LHCN-M2 (cell line): Measurements from ENCODE around the gene MRPL34. TPM values are rescaled to one million over a fixed set of nuclear protein-coding genes. Genes with fewer than 3 reads are reported as not detected.

Source experiments
- DNase-seq: peaks from one replicate; pipeline ENCODE4 v3.0.0-alpha.2; 2012; ENCODE audit warnings: low read depth
- total RNA-seq: library from RNA; depleted of rRNA; stranded (reverse); fragments of >200 nt; gene quantifications from 2 replicates; pipeline ENCODE4 v1.2.3, GENCODE V29; 2014

The MRPL34 gene
- total RNA-seq, 1 experiment from 2014 or later, result 48.2 TPM

- no peak for DNase-seq
These were observed 22.2 kb downstream of the MRPL34 start for GRCh38 chr19:17327654-17328516.

GRCh38 chr19:17328517-17329365 lies 23.1 kb downstream of the MRPL34 start:
- DNase-seq, result no peak

GRCh38 chr19:17329366-17330261 lies 23.9 kb downstream of the MRPL34 start:
- DNase-seq, result no peak

DNA sequence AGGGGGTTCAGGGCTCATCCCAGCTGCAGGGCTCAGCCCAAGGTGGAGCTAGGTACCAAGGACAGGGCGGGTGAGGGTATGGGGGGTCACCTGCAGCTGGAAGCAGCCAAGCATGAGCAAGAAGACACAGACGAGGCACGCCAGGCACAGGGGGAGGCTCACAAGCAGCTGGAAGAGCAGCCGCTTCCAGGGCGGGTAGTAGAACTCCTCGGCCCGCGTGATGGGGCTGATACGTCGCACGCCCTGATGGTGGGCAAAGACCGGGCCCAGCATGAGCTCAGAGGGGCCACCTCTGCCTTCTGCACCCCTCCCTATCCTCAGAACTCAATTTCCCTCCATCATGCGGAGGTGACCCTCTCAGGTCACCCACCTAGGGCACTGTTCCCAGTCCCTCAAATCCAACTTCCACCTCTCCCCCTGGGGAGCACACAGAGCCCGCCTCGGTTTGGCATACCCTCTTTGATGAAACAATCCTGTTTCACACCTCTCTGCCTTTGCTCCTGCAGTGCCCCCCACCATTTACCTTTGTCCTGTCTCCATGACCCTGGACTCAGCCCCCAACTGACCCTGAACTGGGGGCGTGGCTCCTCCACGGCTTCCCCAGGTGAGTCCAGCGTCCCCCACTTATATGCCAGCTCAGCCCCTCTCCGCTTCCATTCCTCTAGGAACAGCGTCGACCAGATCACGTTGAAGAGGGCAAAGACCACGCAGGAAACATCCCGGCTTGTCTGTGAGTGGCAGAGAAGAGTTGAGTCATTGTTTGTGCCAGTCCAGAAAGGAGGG lies 24.8 kb downstream of the MRPL34 start:
- no peak for DNase-seq

GRCh38 chr19:17331045-17331558 lies 25.4 kb downstream of the MRPL34 start:
- DNase-seq, result no peak

GRCh38 chr19:17332360-17332676 lies 26.6 kb downstream of the MRPL34 start:
- no peak for DNase-seq

GRCh38 chr19:17332677-17333581 lies 27.3 kb downstream of the MRPL34 start:
- peak; percentile 63 for DNase-seq

- DNase-seq, result peak; percentile 70
These were observed 28.1 kb downstream of the MRPL34 start for GRCh38 chr19:17333611-17334413.

DNA sequence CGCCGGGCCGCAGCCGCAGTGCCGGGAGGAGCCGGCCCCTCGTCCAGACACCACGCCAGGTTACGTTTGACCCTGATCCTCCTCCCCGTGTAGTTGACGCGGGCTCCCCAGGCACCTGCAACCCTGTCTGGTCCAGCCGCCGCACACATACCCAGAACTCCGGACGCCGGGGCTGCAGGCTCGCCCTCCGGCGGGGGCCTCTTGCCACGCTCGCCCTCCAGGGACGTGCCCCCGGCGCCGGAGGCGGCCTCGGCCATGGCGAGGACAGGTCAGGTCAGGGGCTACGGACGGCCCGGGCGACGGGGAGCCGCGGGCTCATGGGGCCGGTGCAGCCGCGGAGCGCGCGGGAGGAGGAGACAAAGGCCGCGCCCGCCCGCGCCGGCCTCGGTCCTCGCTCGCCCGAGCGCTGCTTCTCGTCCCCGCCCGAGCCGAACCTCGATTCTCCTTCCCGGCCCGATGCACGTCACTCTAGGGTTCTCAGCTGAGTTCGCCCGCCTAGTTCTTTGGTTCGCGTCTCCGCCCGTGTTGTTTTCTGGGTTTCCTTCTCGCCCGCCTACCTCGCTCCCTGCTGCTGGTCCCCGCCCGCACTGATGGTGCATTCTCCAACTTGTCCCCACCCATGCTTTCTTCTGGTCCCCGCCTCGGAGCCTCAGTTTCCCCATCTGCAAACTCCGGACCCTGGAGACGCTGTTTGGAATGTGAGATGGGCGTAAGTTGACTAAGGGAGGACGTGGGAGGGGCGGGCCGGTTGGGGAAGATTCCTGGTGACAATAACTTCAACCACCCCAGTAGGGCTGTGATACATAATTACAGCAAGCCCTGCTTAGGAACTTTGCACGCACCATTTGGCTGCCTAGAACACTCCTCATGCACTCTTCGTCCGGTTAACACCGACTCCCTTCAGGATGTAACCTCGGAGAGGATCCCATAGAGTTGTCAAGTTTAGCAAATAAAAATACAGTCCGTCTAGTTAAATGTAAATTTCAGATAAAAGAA lies 29.0 kb downstream of the MRPL34 start, which contains the start of gene ANO8:
Gene ANO8, minus strand, starts transcription at position 442 of the 996 bp plus-strand sequence. Its CDS starts 185 bp downstream, at position 257.
- peak; percentile 98 for DNase-seq

DNA sequence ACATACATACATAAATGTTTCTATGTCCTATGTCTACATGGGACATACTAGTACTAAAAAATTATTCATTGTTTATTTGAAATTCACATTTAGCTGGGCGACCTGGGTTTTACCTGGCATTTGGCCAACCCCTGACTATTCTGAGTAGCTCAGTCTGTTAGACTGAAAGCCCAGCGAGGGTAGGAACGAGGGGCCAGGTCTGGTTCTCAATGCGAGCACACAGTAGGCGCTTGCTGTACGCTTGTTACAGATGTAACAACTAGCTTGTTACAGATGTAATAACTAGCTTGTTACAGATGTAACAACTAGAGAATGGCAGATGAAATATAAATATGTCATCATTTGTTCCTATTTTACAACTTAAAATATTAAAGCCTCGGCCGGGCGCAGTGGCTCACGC lies 29.9 kb downstream of the MRPL34 start:
- no peak for DNase-seq

DNA sequence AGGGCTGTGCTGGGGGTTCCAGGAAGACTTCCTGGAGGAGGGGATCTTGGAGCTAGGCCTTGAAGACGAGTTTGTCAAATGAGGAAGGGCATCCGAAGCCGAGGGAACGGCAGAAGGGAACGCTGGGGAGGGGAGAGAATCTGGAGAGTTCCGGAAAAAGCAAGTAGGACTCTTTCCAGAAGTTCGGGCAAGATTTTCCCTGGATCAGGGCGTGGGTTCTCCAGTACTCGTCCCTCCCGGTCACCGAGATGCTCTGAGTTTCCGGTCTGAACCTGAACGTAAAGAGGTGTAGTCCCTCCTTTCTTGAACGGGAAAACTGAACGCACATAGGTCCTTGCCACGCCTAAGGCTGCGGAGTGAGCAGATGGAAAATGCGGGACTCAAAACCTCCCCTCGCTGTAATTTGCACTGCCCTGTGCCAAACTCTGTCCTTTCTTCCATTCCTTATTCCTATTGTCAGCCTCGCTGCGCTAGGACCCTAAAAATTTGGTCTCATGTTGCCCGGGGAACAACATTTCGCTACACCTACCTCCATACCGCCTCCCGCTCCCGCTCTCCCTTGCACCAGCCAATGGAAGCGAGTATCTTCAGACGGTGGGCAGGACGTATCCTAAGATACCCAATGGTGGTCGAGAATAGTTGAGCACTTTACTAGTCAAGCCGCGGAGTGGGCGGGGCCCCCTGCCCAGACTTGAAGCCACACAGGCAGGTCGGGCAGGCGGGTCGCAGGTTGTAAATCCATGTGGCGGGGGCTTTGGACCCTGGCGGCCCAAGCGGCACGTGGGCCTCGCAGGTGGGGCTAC lies 31.4 kb downstream of the MRPL34 start, which contains the start of gene GTPBP3:
Gene GTPBP3, plus strand, starts transcription at position 682 of the 803 bp plus-strand sequence. Its CDS starts 59 bp downstream, at position 741.
- peak; percentile 98 for DNase-seq

DNA sequence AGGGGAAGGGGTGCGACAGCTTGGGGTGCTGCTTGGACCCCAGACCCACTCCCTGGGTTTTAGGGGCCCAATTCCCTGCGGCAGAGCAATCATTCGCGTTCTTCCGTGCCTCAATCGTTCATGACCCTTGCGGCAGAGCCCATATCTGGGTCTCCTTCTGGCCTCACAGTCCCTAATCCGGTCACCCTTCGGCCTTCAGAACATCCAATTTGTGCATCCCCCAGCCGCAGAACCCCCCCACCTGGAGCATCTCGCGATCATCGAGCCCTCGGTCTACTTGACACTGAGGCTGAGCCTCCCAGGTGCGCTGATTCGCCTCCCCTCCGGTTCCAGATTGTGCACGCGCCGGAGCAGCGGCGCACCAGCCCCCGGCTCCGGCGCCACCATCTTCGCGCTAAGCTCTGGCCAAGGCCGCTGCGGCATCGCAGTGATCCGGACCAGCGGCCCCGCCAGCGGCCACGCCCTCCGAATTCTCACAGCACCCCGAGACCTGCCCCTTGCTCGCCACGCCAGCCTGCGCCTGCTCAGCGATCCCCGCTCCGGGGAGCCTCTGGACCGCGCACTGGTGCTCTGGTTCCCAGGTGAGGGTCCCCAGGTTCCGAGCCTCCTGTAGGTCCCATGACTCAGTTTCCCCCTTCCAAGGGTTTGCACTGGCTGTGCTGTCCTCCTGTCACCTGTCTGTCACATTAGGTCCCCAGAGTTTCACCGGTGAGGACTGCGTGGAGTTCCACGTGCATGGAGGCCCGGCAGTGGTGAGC lies 32.2 kb downstream of the MRPL34 start:
- DNase-seq, result peak; percentile 8

- no peak for DNase-seq
These were observed 32.9 kb downstream of the MRPL34 start for GRCh38 chr19:17338433-17339078.

GRCh38 chr19:17339088-17339741 lies 33.5 kb downstream of the MRPL34 start:
- DNase-seq, result no peak
